IPS-15b (cell line): ENCODE data around the gene ST6GAL1.
A peak's percentile ranks its signal among the peaks of the same experiment; 100 is the strongest.
"Not testable (repeated sequence)": the region's sequence is repeated elsewhere in the genome, so short reads cannot be mapped to it uniquely, and the experiment has no call there.

Source experiments
- H3K27me3 ChIP-seq: one replicate; pipeline ENCODE4 v1.6.1; 2013; ENCODE audit warnings: low read length; ENCODE audit not compliant: control insufficient read depth, insufficient read depth
- H3K36me3 ChIP-seq: one replicate; pipeline ENCODE4 v1.6.1; 2013; ENCODE audit warnings: low read length; ENCODE audit not compliant: control insufficient read depth, insufficient read depth
- H3K4me1 ChIP-seq: one replicate; pipeline ENCODE4 v1.6.1; 2013; ENCODE audit warnings: mild to moderate bottlenecking, low read length; ENCODE audit not compliant: control insufficient read depth, insufficient read depth
- H3K4me3 ChIP-seq: one replicate; pipeline ENCODE4 v1.5.1; 2013; ENCODE audit warnings: low read depth, low read length
- H3K9ac ChIP-seq: one replicate; pipeline ENCODE4 v1.6.1; 2013; ENCODE audit warnings: low read depth, mild to moderate bottlenecking, low read length
- H3K9me3 ChIP-seq: one replicate; pipeline ENCODE4 v1.6.1; 2013; ENCODE audit warnings: mild to moderate bottlenecking, low read length; ENCODE audit not compliant: control insufficient read depth, insufficient read depth

ST6GAL1 gene

GRCh38 chr3:186992096-186992495 lies 61.8 kb downstream of the ST6GAL1 start:
- not testable (repeated sequence) for H3K36me3 ChIP-seq, H3K9ac ChIP-seq, H3K4me1 ChIP-seq

DNA sequence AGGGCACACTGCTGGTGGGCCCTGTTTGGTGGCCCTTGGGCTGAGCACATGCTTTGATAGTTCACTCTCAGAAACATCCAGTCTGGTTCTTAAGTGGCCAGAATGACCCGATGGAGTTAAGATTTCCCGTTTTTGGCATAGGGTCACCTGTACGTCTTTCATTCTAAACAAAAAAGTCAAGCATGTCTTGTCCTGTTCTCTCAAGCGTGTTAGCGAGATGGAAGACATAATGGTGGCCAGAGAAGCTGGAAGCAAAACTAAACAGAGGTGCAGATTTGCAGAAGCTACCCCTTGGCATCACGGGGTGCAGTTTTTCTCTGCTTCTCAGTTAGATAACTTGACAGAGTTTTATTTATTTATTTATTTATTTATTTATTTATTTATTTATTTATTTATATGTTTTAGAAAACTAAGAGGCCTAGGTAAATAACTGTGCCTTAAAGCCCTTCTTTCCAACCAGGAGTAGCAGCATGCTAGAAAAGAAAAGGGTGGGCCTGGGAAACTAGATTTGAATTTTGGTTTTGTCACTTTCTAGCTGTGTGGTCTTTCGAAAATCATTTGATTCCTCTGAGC lies 63.0 kb downstream of the ST6GAL1 start:
- Histone ChIP-seq H3K9me3 (no peaks in the 10 kb centered on the region), H3K36me3 (no peaks in the 10 kb centered on the region), H3K27me3 (no peaks in the 10 kb centered on the region), H3K4me1 (peaks cover 5% of the 10 kb centered on the region), H3K4me3 (no peak overlapping the region), H3K9ac (no peak overlapping the region)

More at GRCh38 chr3:186992096-186992495, 61.8 kb downstream of the ST6GAL1 start:
- H3K9me3 ChIP-seq, H3K27me3 ChIP-seq, H3K4me3 ChIP-seq: not testable (repeated sequence)

- H3K4me1 ChIP-seq, result peaks cover 10% of the 10 kb centered on the region
- no peaks in the 10 kb centered on the region for H3K36me3 ChIP-seq
- no peaks in the 10 kb centered on the region for H3K27me3 ChIP-seq
- no peaks in the 10 kb centered on the region for H3K9me3 ChIP-seq
- no peak overlapping the region for H3K9ac ChIP-seq
- no peak overlapping the region for H3K4me3 ChIP-seq
These were observed 64.0 kb downstream of the ST6GAL1 start for GRCh38 chr3:186994000-186994955.

DNA sequence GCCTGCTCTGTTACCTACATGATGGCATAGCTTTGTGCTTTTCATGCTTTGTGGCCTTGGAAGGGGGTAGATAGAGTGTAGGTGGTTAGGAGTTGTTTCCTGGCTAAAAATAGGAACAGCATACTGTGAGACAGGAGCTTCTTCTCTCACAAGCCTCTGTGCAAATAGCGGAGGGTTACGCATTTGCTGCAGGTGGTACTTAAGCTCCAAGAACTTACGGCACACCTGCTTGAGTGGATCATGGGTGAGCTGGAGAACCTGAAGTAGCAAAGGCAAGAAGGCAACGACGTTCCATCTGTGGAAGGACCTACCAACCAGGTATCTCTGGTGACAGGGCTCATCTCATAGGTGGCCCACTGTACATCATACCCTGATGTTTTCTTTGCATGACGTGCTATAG lies 66.0 kb downstream of the ST6GAL1 start:
- Histone ChIP-seq H3K4me1 (peaks cover 14% of the 10 kb centered on the region), H3K9me3 (no peaks in the 10 kb centered on the region), H3K36me3 (peaks cover 6% of the 10 kb centered on the region), H3K27me3 (no peaks in the 10 kb centered on the region), H3K4me3 (no peak overlapping the region), H3K9ac (no peak overlapping the region)

DNA sequence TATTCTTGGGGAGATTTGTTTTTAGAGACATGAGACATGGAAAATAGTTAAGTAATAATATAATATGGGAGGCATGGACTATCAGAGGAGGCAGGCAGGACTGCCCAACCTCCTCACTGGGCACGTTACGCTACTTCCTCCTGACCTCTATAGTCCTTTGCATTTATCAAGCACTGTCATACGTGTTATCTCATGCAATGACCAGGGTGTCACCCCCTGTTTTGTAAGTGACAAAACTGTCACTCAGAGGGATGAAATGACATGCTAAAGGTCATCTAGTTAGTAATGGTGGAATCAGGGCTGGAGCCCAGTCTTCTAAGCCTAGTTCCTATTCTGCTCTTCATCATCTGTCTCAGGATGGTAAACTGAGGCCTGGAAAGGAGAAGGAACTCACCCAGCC lies 66.7 kb downstream of the ST6GAL1 start:
- Histone ChIP-seq H3K4me3 (no peak overlapping the region), H3K9ac (no peak overlapping the region), H3K36me3 (peaks cover 7% of the 10 kb centered on the region), H3K27me3 (no peaks in the 10 kb centered on the region), H3K9me3 (no peaks in the 10 kb centered on the region), H3K4me1 (peaks cover 14% of the 10 kb centered on the region)

DNA sequence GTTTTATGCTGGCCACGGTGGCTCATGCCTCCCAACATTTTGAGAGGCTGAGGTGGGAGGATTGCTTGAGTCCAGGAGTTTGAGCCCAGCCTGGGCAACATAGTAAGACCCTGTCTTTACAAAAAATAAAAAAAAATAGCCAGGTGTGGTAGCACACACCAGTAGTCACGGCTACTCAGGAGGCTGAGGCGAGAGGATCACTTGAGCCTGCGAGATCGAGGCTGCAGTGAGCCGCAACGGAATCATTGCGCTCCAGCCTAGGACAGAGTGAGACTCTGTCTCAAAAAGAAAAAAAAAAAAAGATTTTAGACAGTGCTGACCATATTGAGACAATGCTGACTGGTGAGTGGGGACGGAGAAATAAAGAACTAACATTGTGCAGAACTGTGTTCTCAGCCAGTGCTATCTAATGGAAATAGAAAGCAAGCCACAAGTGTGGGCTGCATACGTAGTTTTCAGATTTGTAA lies 67.2 kb downstream of the ST6GAL1 start:
- peaks cover 7% of the 10 kb centered on the region for H3K36me3 ChIP-seq
- no peak overlapping the region for H3K9ac ChIP-seq
- H3K27me3 ChIP-seq, result no peaks in the 10 kb centered on the region
- no peak overlapping the region for H3K4me3 ChIP-seq
- H3K4me1 ChIP-seq, result peaks cover 14% of the 10 kb centered on the region
- H3K9me3 ChIP-seq, result no peaks in the 10 kb centered on the region

- H3K4me3 ChIP-seq, result peak overlapping the region; percentile 1
- no peaks in the 10 kb centered on the region for H3K9me3 ChIP-seq
- H3K27me3 ChIP-seq, result no peaks in the 10 kb centered on the region
- peaks cover 7% of the 10 kb centered on the region for H3K36me3 ChIP-seq
- H3K4me1 ChIP-seq, result peaks cover 14% of the 10 kb centered on the region
- no peak overlapping the region for H3K9ac ChIP-seq
These were observed 68.6 kb downstream of the ST6GAL1 start for GRCh38 chr3:186998937-186999368.

DNA sequence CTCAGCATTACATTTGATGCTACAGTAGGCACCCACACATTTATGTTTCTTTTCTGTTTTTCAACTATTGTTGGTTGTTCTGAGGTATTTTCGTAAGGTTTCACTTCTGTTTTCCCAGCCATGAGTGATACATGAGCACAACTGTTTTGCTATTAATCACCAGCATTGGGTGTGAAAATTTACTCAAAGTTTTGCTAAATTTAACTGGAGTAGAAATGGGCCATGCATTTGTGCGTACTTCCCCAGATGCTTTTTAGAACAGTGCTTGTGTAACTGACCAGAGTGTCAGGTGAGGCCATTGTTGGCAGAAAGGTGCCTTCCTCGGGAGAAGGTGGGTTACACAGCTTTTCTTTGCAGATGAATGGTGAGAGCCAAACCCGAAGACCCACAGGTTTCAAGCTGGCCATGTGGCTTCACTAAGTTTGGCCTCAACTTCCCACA lies 70.4 kb downstream of the ST6GAL1 start:
- Histone ChIP-seq H3K4me1 (peaks cover 14% of the 10 kb centered on the region), H3K9ac (no peak overlapping the region), H3K36me3 (peaks cover 8% of the 10 kb centered on the region), H3K27me3 (no peaks in the 10 kb centered on the region), H3K9me3 (no peaks in the 10 kb centered on the region), H3K4me3 (no peak overlapping the region)

GRCh38 chr3:187002915-187003314 lies 72.6 kb downstream of the ST6GAL1 start:
- no peaks in the 10 kb centered on the region for H3K9me3 ChIP-seq
- no peaks in the 10 kb centered on the region for H3K27me3 ChIP-seq
- peaks cover 10% of the 10 kb centered on the region for H3K36me3 ChIP-seq
- H3K4me1 ChIP-seq, result peaks cover 9% of the 10 kb centered on the region
- no peak overlapping the region for H3K9ac ChIP-seq
- H3K4me3 ChIP-seq, result no peak overlapping the region

DNA sequence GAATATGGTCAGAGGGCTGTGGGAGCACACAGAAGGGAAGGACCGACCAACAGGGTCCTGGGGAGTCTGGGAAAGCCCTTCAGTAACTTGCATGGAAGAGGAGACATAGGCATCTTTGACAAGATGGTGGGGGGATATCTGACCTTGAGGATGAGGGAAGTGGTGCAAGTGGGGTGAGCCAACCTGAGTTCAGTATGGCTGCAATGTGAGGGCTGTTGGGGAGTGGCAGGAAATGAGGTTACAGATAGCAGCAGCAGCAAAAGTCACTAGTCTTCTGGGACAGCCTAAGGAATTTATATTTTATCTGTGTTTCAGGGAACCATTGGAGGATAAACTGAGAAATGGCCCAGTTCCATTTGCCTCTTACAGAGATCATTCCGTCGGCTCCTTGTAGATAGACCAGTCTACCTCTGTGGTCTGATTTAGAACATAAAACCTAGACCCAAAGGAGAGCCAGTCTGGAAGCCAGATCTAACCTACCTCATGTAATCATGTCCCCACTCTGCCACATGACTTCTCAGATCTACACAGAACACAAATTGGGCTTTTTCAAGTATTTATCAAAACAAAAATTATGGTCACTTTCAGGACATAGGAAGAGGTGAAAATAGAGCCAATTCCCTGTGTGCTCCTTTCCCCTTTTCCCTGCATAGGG lies 75.6 kb downstream of the ST6GAL1 start:
- H3K36me3 ChIP-seq, result peaks cover 8% of the 10 kb centered on the region
- no peaks in the 10 kb centered on the region for H3K27me3 ChIP-seq
- H3K4me3 ChIP-seq, result no peak overlapping the region
- no peaks in the 10 kb centered on the region for H3K4me1 ChIP-seq
- no peaks in the 10 kb centered on the region for H3K9me3 ChIP-seq
- H3K9ac ChIP-seq, result no peak overlapping the region

DNA sequence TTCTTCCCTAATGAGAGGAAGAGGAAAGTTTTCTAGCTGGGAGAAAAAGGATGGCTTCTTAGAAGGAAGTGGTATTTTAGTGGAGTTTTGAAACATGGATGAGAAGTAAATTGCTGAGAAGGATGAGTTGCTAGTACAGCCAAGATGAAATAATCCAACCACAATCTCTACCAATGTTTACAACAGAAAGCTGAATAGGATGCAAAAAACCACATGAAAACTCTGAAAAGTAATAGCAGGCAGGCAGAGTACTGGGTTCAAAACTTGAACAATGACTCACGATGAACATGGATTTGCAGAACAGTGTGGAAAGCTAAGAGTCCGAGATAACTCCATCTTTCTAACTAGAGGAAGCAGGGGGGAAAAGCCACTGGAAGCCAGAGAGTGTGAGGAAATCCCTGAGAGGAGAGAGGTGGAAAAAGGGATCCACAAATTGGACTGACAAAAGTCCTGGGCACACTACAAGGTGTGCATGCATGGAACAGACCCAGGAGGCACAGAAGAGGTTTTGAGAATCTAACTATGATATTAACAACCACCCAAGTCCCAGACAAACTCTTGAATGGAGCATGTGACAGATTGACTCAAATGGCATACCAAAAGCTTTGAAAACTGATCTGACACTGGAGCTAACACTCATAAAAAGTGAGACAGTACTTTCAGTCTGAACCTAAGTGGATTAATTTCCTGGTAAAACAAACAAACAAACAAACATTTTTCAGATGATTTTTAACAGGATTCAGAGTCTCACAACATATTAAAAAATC lies 76.7 kb downstream of the ST6GAL1 start:
- Histone ChIP-seq H3K9me3 (no peaks in the 10 kb centered on the region), H3K4me3 (no peak overlapping the region), H3K4me1 (no peaks in the 10 kb centered on the region), H3K27me3 (no peaks in the 10 kb centered on the region), H3K9ac (no peak overlapping the region), H3K36me3 (peaks cover 3% of the 10 kb centered on the region)
